Natural killer cell (primary cell): ENCODE measurements around the gene STRIP1. TPM values are rescaled to one million over a fixed set of nuclear protein-coding genes. Genes with fewer than 3 reads are reported as not detected.

Experiments used
- ATAC-seq, 3 donors: fragments of 150-1000 bp in 2 of 3; fragments of 200-7000 bp in 1 of 3; cut with Tn5 transposase; 1 replicate in 1 of 3; 2 replicates in 2 of 3; pipeline ENCODE4 v1.10.0; 2021; ENCODE audit warnings: mild to moderate bottlenecking in 2 of 3, moderate library complexity in 2 of 3
- DNase-seq, 2 donors: peaks; one replicate each; pipeline versions ENCODE4 v3.0.0 to v3.0.0-alpha.2; 2013 to 2021; ENCODE audit warnings: mixed read lengths in 1 of 2
- H3K27ac ChIP-seq: one replicate; pipeline ENCODE4 v1.5.1; 2013; ENCODE audit warnings: mild to moderate bottlenecking, low read length
- H3K27me3 ChIP-seq: one replicate; pipeline ENCODE4 v1.6.1; 2013; ENCODE audit warnings: low read length; ENCODE audit not compliant: control insufficient read depth, insufficient read depth
- H3K36me3 ChIP-seq: one replicate; pipeline ENCODE4 v1.6.1; 2013; ENCODE audit warnings: low read length; ENCODE audit not compliant: control insufficient read depth, insufficient read depth
- H3K4me1 ChIP-seq: one replicate; pipeline ENCODE4 v1.6.1; 2013; ENCODE audit warnings: low read length; ENCODE audit not compliant: control insufficient read depth, insufficient read depth
- H3K4me3 ChIP-seq: one replicate; pipeline ENCODE4 v1.5.1; 2013; ENCODE audit warnings: low read length
- H3K9me3 ChIP-seq: one replicate; pipeline ENCODE4 v1.6.1; 2013; ENCODE audit warnings: low read length; ENCODE audit not compliant: control insufficient read depth, insufficient read depth
- H3K27ac Mint-ChIP-seq, 2 donors: one replicate each; pipeline ENCODE4 v1.8.0; 2022; ENCODE audit warnings: mild to moderate bottlenecking in 2 of 2, mixed read lengths in 2 of 2, moderate library complexity in 1 of 2
- H3K27me3 Mint-ChIP-seq, 2 donors: one replicate each; pipeline ENCODE4 v1.8.0; 2022; ENCODE audit warnings: low read depth in 2 of 2, mixed read lengths in 2 of 2
- H3K36me3 Mint-ChIP-seq: one replicate; pipeline ENCODE4 v1.8.0; 2022; ENCODE audit warnings: mixed read lengths
- H3K4me1 Mint-ChIP-seq, 2 donors: one replicate each; pipeline ENCODE4 v1.8.0; 2022; ENCODE audit warnings: mixed read lengths in 2 of 2
- H3K4me3 Mint-ChIP-seq: one replicate; pipeline ENCODE4 v1.8.0; 2022; ENCODE audit warnings: mild to moderate bottlenecking, moderate library complexity, mixed read lengths
- H3K9me3 Mint-ChIP-seq, 2 donors: one replicate each; pipeline ENCODE4 v1.8.0; 2022; ENCODE audit warnings: mixed read lengths in 2 of 2
- CTCF ChIP-seq: fragments of 200-600 bp; IDR thresholded peaks from one replicate; pipeline ENCODE4 v1.8.0; 2022; ENCODE audit warnings: antibody characterized with exemption
- WGBS: methylation state at CpG from one replicate; pipeline ENCODE4 v1.1.7; 2013; ENCODE audit warnings: missing lambda C conversion rate; ENCODE audit not compliant: insufficient coverage; 5-methylcytosine and 5-hydroxymethylcytosine counted together
- intact Hi-C: fragments of 100-400 bp; cut with micrococcal nuclease; formaldehyde crosslinking; loops from one replicate; pipeline ENCODE4 v1.14.2; 2022
- total RNA-seq, 4 donors: library from RNA; stranded (reverse); fragments of 120-200 nt in 1 of 4; gene quantifications; one replicate each; pipeline versions ENCODE4 v1.2.3 to v1.2.4, GENCODE V29; 2013 to 2022

Gene STRIP1
- total RNA-seq, 3 donors from 2014 or later (not counting 1 experiment from before 2014, with no cell fraction given), result 92.4 to 139 (median 130) TPM

GRCh38 chr1:110038271-110038670, 3.8 kb downstream of the STRIP1 start:
- H3K27ac Mint-ChIP-seq, result no peak overlapping the region

GRCh38 chr1:110039641-110040040, 5.2 kb downstream of the STRIP1 start:
- 93% methylated on average over 4 of the region's 4 CpGs for WGBS
- no peaks in the 10 kb centered on the region for H3K36me3 Mint-ChIP-seq

More at GRCh38 chr1:110038271-110038670, 3.8 kb downstream of the STRIP1 start:
- H3K4me1 ChIP-seq, result peaks cover 7% of the 10 kb centered on the region
- no peaks in the 10 kb centered on the region for H3K36me3 Mint-ChIP-seq
- no peaks in the 10 kb centered on the region for H3K27me3 Mint-ChIP-seq
- no peaks in the 10 kb centered on the region for H3K9me3 Mint-ChIP-seq
- no peaks in the 10 kb centered on the region for H3K9me3 ChIP-seq
- 95% methylated on average over 5 of the region's 5 CpGs for WGBS
- TF ChIP-seq CTCF, result no peak
- H3K27me3 ChIP-seq, result no peaks in the 10 kb centered on the region
- no peak overlapping the region for H3K4me3 ChIP-seq
- no peak for ATAC-seq
- H3K4me3 Mint-ChIP-seq, result no peak overlapping the region
- H3K4me1 Mint-ChIP-seq, result peaks cover 22 to 24% of the 10 kb centered on the region in 2 donors
- H3K27ac ChIP-seq, result no peak overlapping the region
- intact Hi-C loops, result no loop called here
- H3K36me3 ChIP-seq, result peaks cover 51% of the 10 kb centered on the region
- no peak for DNase-seq

GRCh38 chr1:110040548-110040947, 6.1 kb downstream of the STRIP1 start:
- TF ChIP-seq CTCF, result no peak
- ATAC-seq (no peak), DNase-seq (no peak)
- H3K27ac ChIP-seq, result no peak overlapping the region
- H3K9me3 ChIP-seq, result no peaks in the 10 kb centered on the region
- 87% methylated on average over 4 of the region's 4 CpGs for WGBS
- Mint-ChIP-seq H3K27me3 (no peaks in the 10 kb centered on the region), H3K4me3 (no peak overlapping the region), H3K9me3 (no peaks in the 10 kb centered on the region), H3K36me3 (no peaks in the 10 kb centered on the region), H3K27ac (no peak overlapping the region), H3K4me1 (peaks cover 3 to 5% of the 10 kb centered on the region in 2 donors)
- no peaks in the 10 kb centered on the region for H3K27me3 ChIP-seq
- intact Hi-C loops, result no loop called here
- peaks cover under 1% of the 10 kb centered on the region for H3K4me1 ChIP-seq
- no peak overlapping the region for H3K4me3 ChIP-seq
- H3K36me3 ChIP-seq, result peaks cover 74% of the 10 kb centered on the region

More at GRCh38 chr1:110039641-110040040, 5.2 kb downstream of the STRIP1 start:
- DNase-seq (no peak), ATAC-seq (no peak)
- H3K9me3 ChIP-seq, result no peaks in the 10 kb centered on the region
- Mint-ChIP-seq H3K4me3 (no peak overlapping the region), H3K9me3 (no peaks in the 10 kb centered on the region), H3K27ac (no peak overlapping the region), H3K4me1 (peaks cover 10 to 12% of the 10 kb centered on the region in 2 donors), H3K27me3 (no peaks in the 10 kb centered on the region)
- intact Hi-C loops, result no loop called here
- H3K36me3 ChIP-seq, result peaks cover 65% of the 10 kb centered on the region
- H3K4me3 ChIP-seq, result no peak overlapping the region
- H3K27me3 ChIP-seq, result no peaks in the 10 kb centered on the region
- no peak overlapping the region for H3K27ac ChIP-seq
- H3K4me1 ChIP-seq, result peaks cover 7% of the 10 kb centered on the region
- no peak for TF ChIP-seq CTCF

- WGBS, result 97% methylated on average over 10 of the region's 10 CpGs
- H3K9me3 Mint-ChIP-seq, result no peaks in the 10 kb centered on the region
- no peaks in the 10 kb centered on the region for H3K27me3 ChIP-seq
- no peak overlapping the region for H3K27ac Mint-ChIP-seq
- no peaks in the 10 kb centered on the region for H3K4me1 ChIP-seq
- no peaks in the 10 kb centered on the region for H3K27me3 Mint-ChIP-seq
- ATAC-seq (no peak), DNase-seq (no peak)
- no peak overlapping the region for H3K27ac ChIP-seq
- no peak for TF ChIP-seq CTCF
- H3K9me3 ChIP-seq, result no peaks in the 10 kb centered on the region
- peaks cover 2% of the 10 kb centered on the region for H3K36me3 Mint-ChIP-seq
- H3K4me3 ChIP-seq, result no peak overlapping the region
- intact Hi-C loops, result no loop called here
- peaks cover 92% of the 10 kb centered on the region for H3K36me3 ChIP-seq
- H3K4me3 Mint-ChIP-seq, result no peak overlapping the region
- no peaks in the 10 kb centered on the region for H3K4me1 Mint-ChIP-seq
Observed at GRCh38 chr1:110043016-110043415, 8.6 kb downstream of the STRIP1 start.
